Breast epithelium (tissue), 3 donors: ENCODE data around the gene TWF2.

Source experiments
- POLR2AphosphoS5 ChIP-seq, 3 donors: sonication (generic); formaldehyde crosslinking; IDR thresholded peaks; one replicate each; pipeline ENCODE4 v1.6.1; 2017; ENCODE audit warnings: antibody characterized with exemption in 3 of 3
- TF ChIP-seq, protein P1 (sequence below), 3 donors: fragments of 450-650 bp; IDR thresholded peaks; one replicate each; pipeline ENCODE4 v1.5.1; 2016 to 2017; ENCODE audit warnings: antibody characterized with exemption in 3 of 3, mild to moderate bottlenecking in 3 of 3, moderate library complexity in 3 of 3

DNA sequence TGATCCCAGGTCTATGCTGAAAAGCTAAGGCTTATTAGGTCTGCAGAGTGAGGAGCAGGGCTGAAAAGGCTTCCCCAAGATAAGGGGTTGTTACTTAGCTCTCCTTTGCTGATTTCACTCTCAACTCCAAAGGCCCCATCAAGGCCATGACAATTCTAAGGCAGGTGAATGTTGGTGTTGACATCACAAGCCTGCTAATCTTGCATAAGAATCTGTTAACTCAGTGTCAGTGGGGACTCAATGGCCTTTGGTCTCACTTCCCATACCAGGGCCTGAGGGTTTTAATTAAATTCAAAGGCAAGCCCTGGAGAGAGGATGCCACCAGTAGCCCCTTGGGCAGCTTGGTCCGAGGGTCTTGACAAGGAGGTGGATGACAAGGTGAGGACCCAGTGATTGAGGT lies 50.4 kb downstream of the TWF2 start:
- TF ChIP-seq POLR2AphosphoS5 (IDR thresholded peaks at IDR 0.05) = no peak
- TF ChIP-seq, protein P1, sequence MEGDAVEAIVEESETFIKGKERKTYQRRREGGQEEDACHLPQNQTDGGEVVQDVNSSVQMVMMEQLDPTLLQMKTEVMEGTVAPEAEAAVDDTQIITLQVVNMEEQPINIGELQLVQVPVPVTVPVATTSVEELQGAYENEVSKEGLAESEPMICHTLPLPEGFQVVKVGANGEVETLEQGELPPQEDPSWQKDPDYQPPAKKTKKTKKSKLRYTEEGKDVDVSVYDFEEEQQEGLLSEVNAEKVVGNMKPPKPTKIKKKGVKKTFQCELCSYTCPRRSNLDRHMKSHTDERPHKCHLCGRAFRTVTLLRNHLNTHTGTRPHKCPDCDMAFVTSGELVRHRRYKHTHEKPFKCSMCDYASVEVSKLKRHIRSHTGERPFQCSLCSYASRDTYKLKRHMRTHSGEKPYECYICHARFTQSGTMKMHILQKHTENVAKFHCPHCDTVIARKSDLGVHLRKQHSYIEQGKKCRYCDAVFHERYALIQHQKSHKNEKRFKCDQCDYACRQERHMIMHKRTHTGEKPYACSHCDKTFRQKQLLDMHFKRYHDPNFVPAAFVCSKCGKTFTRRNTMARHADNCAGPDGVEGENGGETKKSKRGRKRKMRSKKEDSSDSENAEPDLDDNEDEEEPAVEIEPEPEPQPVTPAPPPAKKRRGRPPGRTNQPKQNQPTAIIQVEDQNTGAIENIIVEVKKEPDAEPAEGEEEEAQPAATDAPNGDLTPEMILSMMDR (IDR thresholded peaks at IDR 0.05) = no peak
